Measurements from ENCODE around the gene PMPCA.

The PMPCA gene

DNA sequence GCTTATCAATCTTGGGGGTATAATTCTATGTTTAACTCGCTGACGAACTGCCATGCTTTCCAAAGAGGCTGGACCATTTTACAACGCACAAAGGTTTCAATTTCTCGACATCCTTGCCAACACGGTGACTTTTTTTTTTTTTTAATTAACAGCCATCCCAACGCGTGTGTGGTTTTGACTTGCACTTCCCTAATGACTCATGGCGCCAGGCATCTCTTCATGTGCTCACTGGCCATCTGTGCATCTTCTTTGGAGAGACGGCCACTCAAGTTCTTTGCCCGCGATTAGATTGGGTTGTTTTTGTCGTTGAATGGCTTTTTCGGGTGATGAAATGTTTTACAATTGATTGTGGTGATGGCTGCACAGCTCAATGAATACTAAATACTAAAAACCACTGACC lies 24.4 kb upstream of the PMPCA start:
- in situ Hi-C loops (cut with HindIII; ENCODE audit: low pct_ligation_motif_present, low sequenced_read_pairs), result no loop called here
- Histone ChIP-seq H3K27ac (no peak overlapping the region), H3K4me3 (ENCODE audit: low read depth, low read length) (no peak overlapping the region), H3K36me3 (replicated peaks) (peaks cover 80% of the 10 kb centered on the region), H3K27me3 (replicated peaks) (no peaks in the 10 kb centered on the region)
- DNase-seq, result no peak
- TF ChIP-seq, protein P1, sequence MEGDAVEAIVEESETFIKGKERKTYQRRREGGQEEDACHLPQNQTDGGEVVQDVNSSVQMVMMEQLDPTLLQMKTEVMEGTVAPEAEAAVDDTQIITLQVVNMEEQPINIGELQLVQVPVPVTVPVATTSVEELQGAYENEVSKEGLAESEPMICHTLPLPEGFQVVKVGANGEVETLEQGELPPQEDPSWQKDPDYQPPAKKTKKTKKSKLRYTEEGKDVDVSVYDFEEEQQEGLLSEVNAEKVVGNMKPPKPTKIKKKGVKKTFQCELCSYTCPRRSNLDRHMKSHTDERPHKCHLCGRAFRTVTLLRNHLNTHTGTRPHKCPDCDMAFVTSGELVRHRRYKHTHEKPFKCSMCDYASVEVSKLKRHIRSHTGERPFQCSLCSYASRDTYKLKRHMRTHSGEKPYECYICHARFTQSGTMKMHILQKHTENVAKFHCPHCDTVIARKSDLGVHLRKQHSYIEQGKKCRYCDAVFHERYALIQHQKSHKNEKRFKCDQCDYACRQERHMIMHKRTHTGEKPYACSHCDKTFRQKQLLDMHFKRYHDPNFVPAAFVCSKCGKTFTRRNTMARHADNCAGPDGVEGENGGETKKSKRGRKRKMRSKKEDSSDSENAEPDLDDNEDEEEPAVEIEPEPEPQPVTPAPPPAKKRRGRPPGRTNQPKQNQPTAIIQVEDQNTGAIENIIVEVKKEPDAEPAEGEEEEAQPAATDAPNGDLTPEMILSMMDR (IDR thresholded peaks at IDR 0.05; ENCODE audit: low read depth, low read length, missing control alignments), result no peak

DNA sequence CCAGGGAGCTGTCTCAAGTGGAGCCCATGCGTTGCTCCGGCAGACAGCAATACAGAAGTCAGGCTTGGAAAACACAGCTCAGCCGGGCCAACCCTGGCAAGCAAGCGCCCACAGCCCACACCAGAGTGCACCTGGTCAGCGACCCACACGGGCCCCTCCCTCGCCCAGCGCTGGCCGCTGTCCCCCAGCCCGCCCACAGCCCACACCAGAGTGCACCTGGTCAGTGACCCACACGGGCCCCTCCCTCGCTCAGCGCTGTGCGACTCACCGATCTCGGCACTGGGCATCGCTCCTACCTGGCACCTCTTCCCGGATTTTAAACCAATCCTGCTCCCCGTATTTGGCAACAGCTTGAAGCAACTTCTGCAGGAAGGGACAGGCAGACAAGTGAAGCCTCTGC lies 23.2 kb upstream of the PMPCA start:
- TF ChIP-seq, protein P1 (IDR thresholded peaks at IDR 0.05; ENCODE audit: low read depth, low read length, missing control alignments), result no peak
- in situ Hi-C loops (cut with HindIII; ENCODE audit: low pct_ligation_motif_present, low sequenced_read_pairs), result no loop called here
- Histone ChIP-seq H3K4me3 (ENCODE audit: low read depth, low read length) (no peak overlapping the region), H3K36me3 (replicated peaks) (peaks cover 80% of the 10 kb centered on the region), H3K27ac (no peak overlapping the region), H3K27me3 (replicated peaks) (no peaks in the 10 kb centered on the region)
- no peak for DNase-seq

DNA sequence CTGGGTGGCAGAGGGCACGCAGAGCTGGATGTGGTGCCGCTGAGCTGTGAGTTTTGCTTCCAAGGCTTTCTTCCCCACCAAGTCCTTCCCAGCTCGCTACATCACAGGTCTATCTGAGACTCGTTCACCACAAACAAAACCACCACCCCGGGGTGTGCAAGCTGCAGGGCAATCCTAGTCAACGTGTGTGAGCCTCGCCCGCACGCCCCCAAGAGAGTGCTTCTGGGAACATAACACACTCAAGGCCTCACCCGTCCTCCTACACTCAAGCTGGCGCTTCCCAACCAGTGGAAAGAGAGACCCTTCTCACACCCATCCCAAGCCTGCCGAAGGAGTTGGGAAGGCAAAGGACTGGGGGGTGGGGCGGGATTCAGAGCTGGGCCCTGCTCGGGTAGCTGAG lies 21.1 kb upstream of the PMPCA start:
- Histone ChIP-seq H3K27me3 (replicated peaks) (no peaks in the 10 kb centered on the region), H3K27ac (no peak overlapping the region), H3K36me3 (replicated peaks) (peaks cover 83% of the 10 kb centered on the region), H3K4me3 (ENCODE audit: low read depth, low read length) (no peak overlapping the region)
- TF ChIP-seq, protein P1 (IDR thresholded peaks at IDR 0.05; ENCODE audit: low read depth, low read length, missing control alignments), result no peak
- in situ Hi-C loops (cut with HindIII; ENCODE audit: low pct_ligation_motif_present, low sequenced_read_pairs), result no loop called here
- DNase-seq, result no peak

DNA sequence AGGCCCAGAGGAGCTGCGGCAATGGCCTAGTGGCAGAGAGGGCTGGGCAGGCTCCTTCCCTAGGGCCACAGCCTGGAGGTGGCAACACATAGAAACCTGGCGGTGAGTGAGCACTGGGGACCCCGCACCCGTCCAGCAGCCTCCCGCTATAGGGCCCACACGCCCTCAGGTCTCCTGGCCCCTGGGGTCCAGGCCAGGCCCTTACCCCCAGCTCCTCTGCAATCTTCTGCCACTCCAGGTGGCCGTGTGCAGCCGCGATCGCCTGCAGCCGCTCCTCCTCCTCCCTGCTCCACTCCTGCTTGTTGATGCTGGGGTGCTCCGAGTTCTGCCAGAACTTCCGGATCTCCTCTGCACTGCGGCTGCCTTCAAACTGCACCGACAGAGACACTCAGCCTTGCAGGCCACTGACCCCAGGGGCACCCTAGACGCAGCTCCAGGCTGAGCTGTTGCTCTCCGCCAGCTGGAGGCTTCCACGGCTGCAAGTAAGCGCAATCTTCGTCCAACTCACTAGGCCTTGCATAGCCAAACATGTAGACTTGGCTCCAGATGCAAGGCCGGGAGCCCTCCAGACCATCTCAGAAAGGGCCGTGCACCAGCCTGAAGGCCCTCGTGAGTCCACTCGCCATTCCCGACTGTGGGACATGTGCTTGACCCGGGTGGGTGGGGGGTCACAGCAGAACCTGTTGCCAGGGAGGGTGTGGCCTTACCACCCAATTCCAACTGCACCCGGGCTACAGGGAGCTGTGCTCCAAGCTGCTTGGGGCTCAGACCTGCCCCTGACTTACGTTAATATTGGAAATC lies 18.5 kb upstream of the PMPCA start:
- TF ChIP-seq, protein P1 (IDR thresholded peaks at IDR 0.05; ENCODE audit: low read depth, low read length, missing control alignments), result no peak
- Histone ChIP-seq H3K27me3 (replicated peaks) (no peaks in the 10 kb centered on the region), H3K36me3 (replicated peaks) (peaks cover 91% of the 10 kb centered on the region), H3K27ac (no peak overlapping the region), H3K4me3 (ENCODE audit: low read depth, low read length) (no peak overlapping the region)
- in situ Hi-C loops (cut with HindIII; ENCODE audit: low pct_ligation_motif_present, low sequenced_read_pairs), result no loop called here
- no peak for DNase-seq

DNA sequence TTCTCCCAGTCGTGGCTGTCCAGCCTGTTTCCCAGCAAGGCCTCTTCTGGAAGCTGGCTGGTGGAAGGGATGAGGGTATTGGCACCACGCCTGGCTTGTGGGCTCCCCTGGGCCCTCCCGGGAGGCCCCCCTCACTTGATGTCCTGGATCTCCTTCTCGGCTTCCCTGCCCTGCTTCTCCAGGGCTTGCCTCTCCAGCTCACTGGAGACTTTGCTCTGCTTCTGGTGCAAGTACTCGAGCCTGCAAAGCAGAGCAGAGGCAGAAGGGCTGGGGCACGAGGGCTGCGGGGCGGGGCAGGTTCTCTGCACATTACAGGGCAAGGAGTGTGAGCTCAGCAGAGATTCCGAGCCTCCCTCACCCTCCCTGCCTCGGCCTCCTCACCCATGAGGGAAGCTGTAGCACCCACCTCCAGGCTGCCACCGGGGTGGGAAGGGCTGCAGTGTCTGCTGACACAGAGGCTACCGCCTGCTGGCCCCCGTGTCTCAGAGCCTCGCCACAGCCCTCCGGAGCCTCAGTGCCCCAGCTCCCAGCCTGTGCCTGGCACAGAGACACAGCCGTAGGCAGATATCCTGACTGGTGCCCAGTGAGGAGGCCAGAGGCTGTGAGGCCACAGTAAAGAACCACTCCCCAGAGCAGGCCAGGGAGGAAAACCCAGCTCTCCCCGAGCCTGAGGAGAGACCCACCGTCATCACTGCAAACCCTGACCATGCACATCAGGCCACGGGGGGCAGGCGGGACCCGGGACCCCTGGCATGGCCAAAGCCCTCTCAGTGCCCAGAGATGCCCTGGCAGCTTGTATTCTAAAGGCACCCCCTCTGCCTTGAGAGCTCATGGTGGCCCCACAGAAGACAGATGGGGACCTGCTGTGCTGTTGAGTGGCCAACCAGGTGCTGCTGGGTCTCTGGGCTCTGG lies 17.7 kb upstream of the PMPCA start:
- no peaks in the 10 kb centered on the region for H3K27me3 ChIP-seq (replicated peaks)
- peaks cover 88% of the 10 kb centered on the region for H3K36me3 ChIP-seq (replicated peaks)
- no peak overlapping the region for H3K4me3 ChIP-seq (ENCODE audit: low read depth, low read length)
- in situ Hi-C loops (cut with HindIII; ENCODE audit: low pct_ligation_motif_present, low sequenced_read_pairs), result no loop called here
- DNase-seq, result no peak
- TF ChIP-seq, protein P1 (IDR thresholded peaks at IDR 0.05; ENCODE audit: low read depth, low read length, missing control alignments), result no peak
- H3K27ac ChIP-seq, result no peak overlapping the region
